Mucosa of rectum (tissue), 2 donors: ENCODE data around the gene ABCA3.

Experiments used
- H3K27ac ChIP-seq, 2 donors: one replicate each; pipeline ENCODE4 v1.7.0; 2013; ENCODE audit warnings: inconsistent platforms in 2 of 2, low read depth in 2 of 2, low read length in 2 of 2
- H3K27me3 ChIP-seq, 2 donors: one replicate each; pipeline ENCODE4 v1.7.0; 2013; ENCODE audit warnings: low read length in 2 of 2; ENCODE audit not compliant: control insufficient read depth in 2 of 2, insufficient read depth in 2 of 2
- H3K36me3 ChIP-seq, 2 donors: one replicate each; pipeline ENCODE4 v1.7.0; 2013; ENCODE audit warnings: low read length in 2 of 2; ENCODE audit not compliant: control insufficient read depth in 2 of 2, insufficient read depth in 2 of 2
- H3K4me1 ChIP-seq, 2 donors: one replicate each; pipeline ENCODE4 v1.7.0; 2013; ENCODE audit warnings: low read length in 2 of 2, mild to moderate bottlenecking in 1 of 2; ENCODE audit not compliant: control insufficient read depth in 2 of 2, insufficient read depth in 2 of 2
- H3K4me3 ChIP-seq, 2 donors: one replicate each; pipeline ENCODE4 v1.7.0; 2013; ENCODE audit warnings: low read length in 2 of 2
- H3K9ac ChIP-seq, 2 donors: one replicate each; pipeline ENCODE4 v1.7.0; 2013; ENCODE audit warnings: low read length in 2 of 2, low read depth in 1 of 2, mild to moderate bottlenecking in 1 of 2
- H3K9me3 ChIP-seq, 2 donors: one replicate each; pipeline ENCODE4 v1.7.0; 2013; ENCODE audit warnings: low read length in 2 of 2; ENCODE audit not compliant: control insufficient read depth in 2 of 2
- donor health status: healthy.
- donor health status: Normal muscosa, but diverticular disease.

The ABCA3 gene

DNA sequence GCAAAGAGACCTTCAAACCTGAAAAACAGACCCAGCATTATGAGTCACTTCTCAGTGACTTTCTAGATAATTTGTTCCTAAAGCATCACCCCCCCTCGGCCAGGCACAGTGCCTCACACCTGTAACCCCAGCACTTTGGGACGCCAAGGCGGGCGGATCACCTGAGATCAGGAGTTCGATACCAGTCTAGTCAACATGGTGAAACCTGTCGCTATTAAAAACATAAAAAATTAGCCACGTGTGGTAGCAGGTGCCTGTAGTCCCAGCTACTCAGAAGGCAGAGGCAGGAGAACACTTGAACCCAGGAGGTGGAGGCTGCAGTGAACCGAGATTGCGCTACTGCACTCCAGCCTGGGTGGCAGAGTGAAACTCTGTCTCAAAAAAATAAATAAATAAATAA, 48.3 kb downstream of the ABCA3 start:
- Histone ChIP-seq H3K27me3 (no peaks in the 10 kb centered on the region), H3K4me1 (no peaks in the 10 kb centered on the region), H3K9me3 (no peaks in the 10 kb centered on the region), H3K36me3 (no peaks in the 10 kb centered on the region), H3K9ac (no peak overlapping the region), H3K4me3 (no peak overlapping the region), H3K27ac (no peak overlapping the region)

DNA sequence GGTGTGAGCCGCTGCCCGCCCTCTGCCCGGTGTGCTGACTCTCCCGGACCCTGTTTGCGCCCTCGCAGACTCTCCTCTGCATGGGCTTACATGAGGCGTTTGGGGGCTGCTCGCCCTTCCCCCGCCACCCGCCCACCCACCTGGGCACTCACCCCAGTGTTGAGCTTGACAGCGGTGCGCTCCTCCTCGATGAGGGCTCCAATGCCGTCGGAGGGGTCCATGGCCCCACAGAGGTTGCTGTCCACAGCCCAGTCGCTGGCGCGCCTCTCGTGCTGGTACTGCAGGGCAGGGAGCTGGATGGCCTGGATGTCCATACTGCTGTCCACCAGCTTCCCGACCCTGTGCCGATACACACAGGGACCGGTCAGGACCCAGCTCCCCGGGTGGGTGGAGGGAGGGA, 51.2 kb downstream of the ABCA3 start:
- H3K9ac ChIP-seq, result no peak overlapping the region
- no peaks in the 10 kb centered on the region for H3K27me3 ChIP-seq
- no peak overlapping the region for H3K27ac ChIP-seq
- no peaks in the 10 kb centered on the region for H3K9me3 ChIP-seq
- H3K4me1 ChIP-seq, result no peaks in the 10 kb centered on the region
- H3K4me3 ChIP-seq, result no peak overlapping the region
- H3K36me3 ChIP-seq, result no peaks in the 10 kb centered on the region

DNA sequence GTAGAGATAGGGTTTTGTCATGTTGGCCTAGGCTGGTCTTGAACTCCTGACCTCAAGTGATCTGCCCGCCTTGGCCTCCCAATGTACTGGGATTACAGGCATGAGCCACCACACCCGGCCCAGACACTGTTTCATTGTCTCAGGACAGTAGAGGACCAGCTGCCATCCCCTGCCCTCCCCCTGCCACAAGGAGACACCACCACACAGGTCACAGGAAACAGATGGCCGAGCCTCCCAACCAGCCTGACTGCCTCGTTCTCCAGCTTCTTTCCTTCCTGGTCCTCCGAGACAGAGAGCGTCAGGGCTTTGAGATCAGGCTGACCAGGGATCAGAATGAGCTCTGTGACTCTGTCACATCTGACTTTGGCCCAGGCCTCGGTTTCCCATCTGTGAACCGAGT, 51.8 kb downstream of the ABCA3 start:
- Histone ChIP-seq H3K27ac (no peak overlapping the region), H3K4me3 (no peak overlapping the region), H3K4me1 (no peaks in the 10 kb centered on the region), H3K9me3 (no peaks in the 10 kb centered on the region), H3K36me3 (no peaks in the 10 kb centered on the region), H3K27me3 (no peaks in the 10 kb centered on the region), H3K9ac (no peak overlapping the region)

DNA sequence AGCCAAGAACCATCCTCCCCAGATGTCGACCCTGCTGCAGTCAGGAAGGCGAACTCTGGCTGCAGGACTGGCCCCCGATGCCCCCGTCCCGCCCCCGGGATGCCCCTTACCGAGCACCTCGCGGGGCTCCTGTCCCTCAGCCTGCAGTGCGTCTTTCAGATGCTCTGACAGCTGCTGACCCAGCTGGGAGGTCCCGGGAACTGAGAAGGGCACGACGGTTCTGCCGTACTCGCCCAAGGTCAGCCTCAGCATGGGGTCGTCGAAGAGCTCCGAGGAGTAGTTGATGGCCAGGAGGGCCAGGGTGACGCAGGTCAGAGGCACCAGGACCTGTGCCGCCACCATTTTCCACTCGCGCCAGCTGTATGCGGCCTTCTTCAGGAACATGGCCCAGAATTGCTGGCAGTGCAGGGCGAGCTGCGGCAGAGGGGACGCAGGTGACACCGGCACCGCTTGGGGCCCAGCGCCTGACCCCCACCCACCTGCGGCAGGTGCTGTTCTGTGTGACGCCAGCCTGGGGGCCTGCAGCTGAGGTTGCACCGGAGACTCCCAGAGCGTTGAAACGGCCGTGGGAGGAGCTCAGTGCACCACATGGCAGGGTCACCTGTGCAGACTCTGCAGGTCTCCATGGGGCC, 52.5 kb downstream of the ABCA3 start:
- Histone ChIP-seq H3K27ac (no peak overlapping the region), H3K9me3 (no peaks in the 10 kb centered on the region), H3K4me3 (no peak overlapping the region), H3K36me3 (no peaks in the 10 kb centered on the region), H3K4me1 (no peaks in the 10 kb centered on the region), H3K27me3 (no peaks in the 10 kb centered on the region), H3K9ac (no peak overlapping the region)

DNA sequence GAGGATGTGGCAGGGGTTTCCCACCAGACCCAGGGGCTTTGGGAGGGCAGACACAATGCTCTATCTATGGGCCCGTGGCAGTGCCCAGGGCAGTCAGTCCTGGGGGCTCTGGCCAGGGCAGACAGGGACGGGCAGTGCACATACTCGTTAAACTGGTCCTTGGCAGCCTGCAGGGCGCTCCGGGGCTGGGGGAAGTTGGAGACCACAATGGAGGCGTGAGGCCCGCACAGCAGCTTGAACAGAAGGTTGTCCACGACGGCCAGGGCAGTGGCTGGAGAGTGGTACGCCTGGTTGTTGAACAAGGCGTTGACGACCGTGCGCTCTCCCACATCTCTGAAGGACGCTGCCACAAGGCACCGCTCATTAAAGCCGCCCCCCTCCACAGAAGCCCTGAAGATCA, 54.0 kb downstream of the ABCA3 start:
- Histone ChIP-seq H3K36me3 (no peaks in the 10 kb centered on the region), H3K9me3 (no peaks in the 10 kb centered on the region), H3K4me3 (no peak overlapping the region), H3K4me1 (no peaks in the 10 kb centered on the region), H3K27me3 (no peaks in the 10 kb centered on the region), H3K27ac (no peak overlapping the region), H3K9ac (no peak overlapping the region)

DNA sequence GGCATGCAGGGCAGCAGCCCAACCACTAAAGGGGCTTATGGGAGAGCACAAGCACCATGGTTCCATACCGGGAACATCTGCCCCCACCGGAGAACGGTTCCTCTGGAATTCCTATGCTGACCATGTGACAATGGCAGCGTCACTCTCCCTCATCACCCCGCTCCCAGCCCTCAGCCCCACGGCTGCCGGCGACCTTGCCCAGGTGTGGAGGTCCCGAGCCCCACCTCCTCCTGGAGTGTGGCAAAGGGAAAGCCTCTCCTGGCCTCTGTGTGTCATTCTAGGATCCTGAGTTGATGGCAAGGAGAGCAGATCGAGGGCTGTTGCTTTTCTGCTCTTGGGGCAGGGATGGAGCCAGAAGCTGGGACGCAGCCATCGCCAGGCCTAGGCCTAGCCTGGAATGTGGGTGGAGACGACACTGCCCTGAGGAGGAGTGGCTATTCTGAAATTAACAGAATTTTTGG, 54.8 kb downstream of the ABCA3 start:
- Histone ChIP-seq H3K36me3 (no peaks in the 10 kb centered on the region), H3K4me3 (no peak overlapping the region), H3K27me3 (no peaks in the 10 kb centered on the region), H3K4me1 (no peaks in the 10 kb centered on the region), H3K9ac (no peak overlapping the region), H3K27ac (no peak overlapping the region), H3K9me3 (no peaks in the 10 kb centered on the region)

DNA sequence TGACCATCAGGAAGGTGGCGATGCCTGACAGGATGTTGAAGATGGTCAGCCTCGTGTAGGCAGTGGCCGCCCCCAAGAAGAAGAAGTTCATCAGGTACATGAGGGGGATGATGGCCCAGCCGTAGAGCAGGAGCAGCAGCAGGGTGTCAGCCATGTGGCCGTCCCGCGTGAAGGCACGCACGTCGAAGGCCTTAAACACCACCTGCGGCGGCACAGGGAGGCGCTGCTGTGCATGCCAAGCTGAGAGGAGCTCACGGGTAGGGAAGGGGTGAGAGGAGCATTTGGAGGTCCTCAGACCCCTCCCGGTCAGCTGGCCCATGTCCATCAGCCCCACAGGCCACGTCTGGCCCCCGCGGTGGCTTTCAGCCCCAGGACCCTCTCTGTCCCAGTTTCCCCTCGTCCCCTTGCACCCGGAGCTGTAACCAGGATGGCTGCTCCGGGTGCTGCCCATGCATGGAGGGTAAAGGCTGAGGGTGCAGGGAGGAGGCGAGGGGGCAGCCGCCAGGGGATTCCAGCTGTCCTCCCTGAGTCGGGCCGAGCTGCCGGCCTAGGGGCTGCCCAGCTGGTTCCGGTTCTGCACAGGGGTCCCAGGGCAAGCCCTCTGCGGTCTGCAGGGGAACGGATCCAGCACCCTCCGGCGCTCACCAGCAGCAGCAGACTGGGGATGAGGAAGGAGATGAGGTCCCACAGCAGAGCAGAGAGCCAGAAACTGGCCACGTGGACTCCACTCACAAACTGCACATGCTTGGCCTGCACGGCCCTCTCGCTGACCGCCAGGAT, 55.5 kb downstream of the ABCA3 start:
- no peaks in the 10 kb centered on the region for H3K4me1 ChIP-seq
- no peaks in the 10 kb centered on the region for H3K36me3 ChIP-seq
- no peaks in the 10 kb centered on the region for H3K9me3 ChIP-seq
- H3K9ac ChIP-seq, result no peak overlapping the region
- H3K27ac ChIP-seq, result no peak overlapping the region
- no peaks in the 10 kb centered on the region for H3K27me3 ChIP-seq
- H3K4me3 ChIP-seq, result no peak overlapping the region

DNA sequence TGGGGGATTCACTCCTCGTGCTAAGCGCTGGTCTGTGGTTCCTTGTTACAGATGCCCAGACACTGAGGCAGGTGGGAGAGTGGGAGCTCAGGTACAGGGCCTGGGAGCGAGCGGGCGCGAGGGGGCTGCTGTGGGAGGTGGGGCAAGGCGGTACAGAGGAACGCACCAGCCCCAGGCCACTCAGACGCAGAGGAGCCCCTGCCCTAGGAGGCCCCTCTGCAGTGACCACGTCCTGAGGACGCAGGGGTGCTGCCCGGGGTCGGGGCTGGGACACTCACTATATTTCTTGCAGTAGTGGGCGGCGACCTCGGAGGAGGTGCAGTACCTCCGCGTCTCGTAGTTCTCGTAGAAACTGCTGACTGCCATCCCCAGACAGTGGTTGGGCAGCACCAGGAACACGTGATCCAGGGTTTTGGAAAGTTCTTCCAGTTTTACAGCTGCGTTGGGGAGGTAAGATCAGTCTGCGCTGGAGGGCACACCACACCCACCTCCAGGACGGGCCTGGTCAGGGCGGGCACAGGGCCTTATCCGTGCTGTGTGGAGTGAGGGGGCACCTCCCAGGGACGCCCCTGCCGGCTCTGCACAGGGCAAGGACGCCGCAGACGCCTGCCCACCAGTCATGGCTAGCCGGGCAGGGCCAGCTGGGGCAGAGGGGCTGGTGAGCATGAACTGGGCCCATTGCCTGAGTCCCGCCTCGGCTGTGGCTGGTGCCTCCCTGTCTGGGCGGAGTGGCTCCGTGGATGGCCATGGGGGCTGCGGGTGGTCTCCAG, 56.3 kb downstream of the ABCA3 start:
- no peaks in the 10 kb centered on the region for H3K9me3 ChIP-seq
- no peaks in the 10 kb centered on the region for H3K36me3 ChIP-seq
- no peak overlapping the region for H3K9ac ChIP-seq
- H3K27me3 ChIP-seq, result no peaks in the 10 kb centered on the region
- H3K4me3 ChIP-seq, result no peak overlapping the region
- no peak overlapping the region for H3K27ac ChIP-seq
- no peaks in the 10 kb centered on the region for H3K4me1 ChIP-seq

DNA sequence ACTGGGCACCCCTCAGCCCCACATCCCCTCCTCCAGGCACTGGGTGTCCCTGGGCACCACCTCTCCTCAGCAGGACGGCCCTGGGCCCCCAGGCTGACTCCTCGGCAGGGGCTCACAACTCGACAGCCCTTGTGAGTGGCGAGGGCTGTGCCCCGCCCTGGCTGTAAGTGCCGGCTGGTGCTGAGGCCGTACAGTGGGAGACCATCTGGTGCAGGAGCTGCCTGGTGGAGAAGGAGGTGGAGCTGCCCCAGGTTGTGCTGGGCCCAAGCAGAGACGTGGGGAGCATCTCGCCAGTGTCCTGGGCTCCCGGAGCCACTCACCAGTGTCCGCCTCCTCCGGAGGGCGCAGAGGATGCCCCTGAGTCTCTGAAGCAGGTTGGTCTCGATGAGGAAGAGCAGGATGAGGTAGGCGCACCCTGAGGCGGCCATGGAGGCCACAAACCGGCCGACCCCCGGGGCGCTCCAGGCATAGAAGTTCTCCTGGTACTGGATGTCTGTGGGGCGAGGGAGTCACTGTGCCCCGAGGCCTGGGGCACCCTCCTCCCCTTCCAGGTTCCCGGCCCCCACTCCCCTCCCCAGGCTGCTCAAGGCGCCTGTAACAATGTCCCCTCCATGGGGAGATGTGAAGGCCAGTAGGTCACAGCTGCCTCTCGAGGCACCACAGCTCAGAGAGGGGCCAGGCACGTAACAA, 57.5 kb downstream of the ABCA3 start:
- H3K4me3 ChIP-seq, result no peak overlapping the region
- H3K9me3 ChIP-seq, result no peaks in the 10 kb centered on the region
- no peaks in the 10 kb centered on the region for H3K4me1 ChIP-seq
- H3K9ac ChIP-seq, result no peak overlapping the region
- H3K27me3 ChIP-seq, result no peaks in the 10 kb centered on the region
- no peaks in the 10 kb centered on the region for H3K36me3 ChIP-seq
- no peak overlapping the region for H3K27ac ChIP-seq

DNA sequence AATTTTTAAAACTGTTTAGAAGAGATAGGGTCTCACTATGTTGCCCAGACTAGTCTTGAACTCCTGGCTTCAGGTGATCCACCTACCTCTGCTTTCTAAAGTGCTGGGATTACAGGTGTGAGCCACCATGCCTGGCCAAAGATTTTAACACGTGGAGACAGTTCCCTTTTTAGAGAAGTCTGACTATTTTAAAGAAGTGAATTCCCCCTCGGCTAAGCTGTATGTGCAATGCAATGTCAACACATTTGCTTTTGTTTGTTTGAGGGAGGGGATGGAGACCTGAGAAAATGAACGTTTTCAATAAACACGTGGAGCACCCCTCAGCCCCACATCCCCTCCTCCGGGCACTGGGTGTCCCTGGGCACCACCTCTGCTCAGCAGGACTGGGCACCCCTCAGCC, 58.3 kb downstream of the ABCA3 start:
- H3K9ac ChIP-seq, result no peak overlapping the region
- H3K9me3 ChIP-seq, result no peaks in the 10 kb centered on the region
- no peaks in the 10 kb centered on the region for H3K36me3 ChIP-seq
- H3K4me1 ChIP-seq, result no peaks in the 10 kb centered on the region
- no peak overlapping the region for H3K4me3 ChIP-seq
- no peak overlapping the region for H3K27ac ChIP-seq
- no peaks in the 10 kb centered on the region for H3K27me3 ChIP-seq
